ENCODE results near the gene HEATR1. TPM values are rescaled to one million over a fixed set of nuclear protein-coding genes. Genes with fewer than 3 reads are reported as not detected.

Gene HEATR1
- total RNA-seq, 4 donors from 2014 or later, result 11.6 to 17.5 (median 15.8) TPM

DNA sequence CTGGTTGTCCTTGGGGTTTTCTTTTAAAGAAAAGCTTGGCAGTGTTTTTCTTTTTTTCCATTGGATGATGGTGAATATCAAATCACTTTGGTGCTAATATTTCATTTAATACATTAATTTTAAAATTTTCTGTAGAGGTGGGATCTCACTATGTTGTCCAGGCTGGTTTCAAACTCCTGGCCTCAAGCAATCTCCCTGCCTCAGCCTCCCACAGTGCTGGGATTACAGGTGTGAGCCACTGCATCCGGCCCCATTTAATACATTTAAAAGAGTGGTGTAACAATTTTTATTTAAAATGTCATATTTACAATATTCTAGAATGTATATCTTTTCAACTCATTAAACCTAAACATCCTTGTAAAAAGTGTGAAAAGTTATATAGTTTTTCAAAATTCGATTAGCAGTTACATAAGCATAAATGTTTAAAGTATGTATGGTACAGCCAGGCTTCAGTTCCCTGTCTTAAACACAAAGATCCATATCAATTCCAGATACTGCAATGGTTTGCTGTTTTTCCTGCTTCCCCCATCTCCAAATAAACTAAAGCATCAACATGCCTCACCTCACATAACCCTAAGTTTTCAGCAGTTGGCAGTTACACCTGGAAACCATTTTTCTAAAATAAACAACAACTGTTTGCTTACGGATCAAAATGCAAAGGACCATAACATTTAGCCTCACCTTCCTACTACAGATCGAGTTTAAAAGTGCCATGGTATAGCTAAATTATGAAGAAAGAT lies 89.4 kb downstream of the HEATR1 start:
- no peaks in the 10 kb centered on the region for H3K27me3 ChIP-seq
- H3K4me3 ChIP-seq, result no peak overlapping the region
- in situ Hi-C loops (cut with MboI; ENCODE audit: low sequenced_read_pairs in 4 of 4), result no loop called here
- H3K9me3 ChIP-seq, result no peaks in the 10 kb centered on the region
- H3K27ac ChIP-seq, result no peak overlapping the region
- DNase-seq (no peak), ATAC-seq (no peak)
- no peaks in the 10 kb centered on the region for H3K36me3 ChIP-seq
- intact Hi-C loops (cut with DNase I; ENCODE audit: low total_unique reads), result no loop called here
- TF ChIP-seq, protein P1, sequence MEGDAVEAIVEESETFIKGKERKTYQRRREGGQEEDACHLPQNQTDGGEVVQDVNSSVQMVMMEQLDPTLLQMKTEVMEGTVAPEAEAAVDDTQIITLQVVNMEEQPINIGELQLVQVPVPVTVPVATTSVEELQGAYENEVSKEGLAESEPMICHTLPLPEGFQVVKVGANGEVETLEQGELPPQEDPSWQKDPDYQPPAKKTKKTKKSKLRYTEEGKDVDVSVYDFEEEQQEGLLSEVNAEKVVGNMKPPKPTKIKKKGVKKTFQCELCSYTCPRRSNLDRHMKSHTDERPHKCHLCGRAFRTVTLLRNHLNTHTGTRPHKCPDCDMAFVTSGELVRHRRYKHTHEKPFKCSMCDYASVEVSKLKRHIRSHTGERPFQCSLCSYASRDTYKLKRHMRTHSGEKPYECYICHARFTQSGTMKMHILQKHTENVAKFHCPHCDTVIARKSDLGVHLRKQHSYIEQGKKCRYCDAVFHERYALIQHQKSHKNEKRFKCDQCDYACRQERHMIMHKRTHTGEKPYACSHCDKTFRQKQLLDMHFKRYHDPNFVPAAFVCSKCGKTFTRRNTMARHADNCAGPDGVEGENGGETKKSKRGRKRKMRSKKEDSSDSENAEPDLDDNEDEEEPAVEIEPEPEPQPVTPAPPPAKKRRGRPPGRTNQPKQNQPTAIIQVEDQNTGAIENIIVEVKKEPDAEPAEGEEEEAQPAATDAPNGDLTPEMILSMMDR (IDR thresholded peaks at IDR 0.05 in 4 of 5, conservative IDR thresholded peaks at IDR 0.05 in 1 of 5), result no peak
- TF ChIP-seq POLR2A (IDR thresholded peaks at IDR 0.05), result no peak
- no peaks in the 10 kb centered on the region for H3K4me1 ChIP-seq

DNA sequence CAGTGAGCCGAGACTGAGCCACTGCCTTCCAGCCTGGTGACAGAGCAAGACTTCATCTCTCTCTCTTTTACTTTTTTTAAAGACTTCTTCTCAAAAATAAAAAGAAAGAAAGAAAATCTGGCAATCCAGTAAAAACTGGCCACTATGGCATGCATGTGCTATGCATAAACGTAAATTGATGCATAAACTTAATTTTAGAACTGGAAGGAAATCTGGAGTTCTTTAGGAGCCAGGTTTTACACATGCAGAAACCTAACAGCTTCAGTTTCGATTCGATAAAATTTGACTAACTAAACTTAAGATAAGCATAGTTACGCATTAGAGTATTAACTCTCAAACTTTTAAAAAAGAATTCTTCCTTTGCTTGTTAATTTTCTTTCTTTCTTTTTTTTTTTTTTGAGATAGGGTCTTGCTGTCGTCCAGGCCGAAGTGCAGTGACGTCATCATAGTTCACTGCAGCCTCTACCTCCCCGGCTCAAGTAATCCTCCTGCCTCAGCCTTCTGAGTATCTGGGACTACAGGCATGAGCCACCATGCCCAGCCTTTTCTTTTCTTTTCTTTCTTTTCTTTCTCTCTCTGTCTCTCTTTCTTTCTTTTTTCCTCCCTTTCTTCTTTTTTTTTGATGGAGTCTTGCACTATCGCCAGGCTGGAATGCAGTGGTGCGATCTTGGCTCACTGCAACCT lies 92.4 kb downstream of the HEATR1 start:
- in situ Hi-C loops (cut with MboI; ENCODE audit: low sequenced_read_pairs in 4 of 4) (no loop called here), intact Hi-C loops (cut with DNase I; ENCODE audit: low total_unique reads) (no loop called here)
- Histone ChIP-seq H3K36me3 (no peaks in the 10 kb centered on the region), H3K27me3 (no peaks in the 10 kb centered on the region), H3K27ac (no peak overlapping the region), H3K4me3 (no peak overlapping the region), H3K9me3 (no peaks in the 10 kb centered on the region), H3K4me1 (peaks cover 0 to 5% of the 10 kb centered on the region in 2 donors)
- no peak for DNase-seq
- no peak for TF ChIP-seq POLR2A (IDR thresholded peaks at IDR 0.05)
- TF ChIP-seq, protein P1 (IDR thresholded peaks at IDR 0.05 in 4 of 5, conservative IDR thresholded peaks at IDR 0.05 in 1 of 5), result no peak
- no peak for ATAC-seq

DNA sequence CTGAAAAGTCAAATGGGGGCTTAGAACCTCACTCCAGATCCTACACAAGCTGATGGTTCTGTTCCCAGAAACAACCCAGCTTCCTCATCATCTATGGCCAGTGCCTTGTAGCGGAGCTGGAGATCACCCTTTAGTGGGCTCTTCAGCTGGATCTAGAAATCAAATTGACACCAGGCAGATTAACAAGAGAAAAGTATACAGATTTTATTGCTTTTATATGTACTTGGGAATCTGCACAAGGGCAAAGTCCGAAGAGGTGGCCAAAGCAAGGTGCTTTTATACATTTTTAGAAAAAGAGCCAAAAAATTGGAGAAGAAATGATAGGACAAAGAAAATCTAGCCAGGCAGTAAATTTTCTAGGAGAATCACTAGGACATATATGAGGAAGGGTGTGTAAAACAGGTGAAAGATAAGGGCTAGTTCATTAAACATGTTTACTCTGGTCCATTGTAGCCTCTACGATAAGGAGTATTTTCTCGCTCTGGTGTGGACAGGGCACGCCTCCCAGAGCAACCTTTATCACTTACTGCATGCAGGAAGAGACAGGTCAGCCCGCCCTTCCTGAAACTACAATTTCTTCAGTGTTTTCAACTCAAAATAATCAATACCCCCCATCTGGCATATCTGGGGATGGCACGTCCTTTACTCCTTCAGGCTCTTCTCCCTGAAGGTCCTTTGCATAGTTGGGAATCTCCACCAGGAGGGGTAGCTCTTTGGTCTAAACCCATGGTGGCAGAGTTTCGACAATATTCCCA lies 94.5 kb downstream of the HEATR1 start:
- no peak for ATAC-seq
- H3K36me3 ChIP-seq, result no peaks in the 10 kb centered on the region
- DNase-seq, result no peak
- intact Hi-C loops (cut with DNase I; ENCODE audit: low total_unique reads), result no loop called here
- in situ Hi-C loops (cut with MboI; ENCODE audit: low sequenced_read_pairs in 4 of 4), result no loop called here
- TF ChIP-seq POLR2A (IDR thresholded peaks at IDR 0.05), result no peak
- TF ChIP-seq, protein P1 (IDR thresholded peaks at IDR 0.05 in 4 of 5, conservative IDR thresholded peaks at IDR 0.05 in 1 of 5), result no peak
- H3K4me3 ChIP-seq, result no peak overlapping the region
- no peak overlapping the region for H3K27ac ChIP-seq
- no peaks in the 10 kb centered on the region for H3K27me3 ChIP-seq
- no peaks in the 10 kb centered on the region for H3K9me3 ChIP-seq
- peaks cover 0 to 5% of the 10 kb centered on the region in 2 donors for H3K4me1 ChIP-seq

DNA sequence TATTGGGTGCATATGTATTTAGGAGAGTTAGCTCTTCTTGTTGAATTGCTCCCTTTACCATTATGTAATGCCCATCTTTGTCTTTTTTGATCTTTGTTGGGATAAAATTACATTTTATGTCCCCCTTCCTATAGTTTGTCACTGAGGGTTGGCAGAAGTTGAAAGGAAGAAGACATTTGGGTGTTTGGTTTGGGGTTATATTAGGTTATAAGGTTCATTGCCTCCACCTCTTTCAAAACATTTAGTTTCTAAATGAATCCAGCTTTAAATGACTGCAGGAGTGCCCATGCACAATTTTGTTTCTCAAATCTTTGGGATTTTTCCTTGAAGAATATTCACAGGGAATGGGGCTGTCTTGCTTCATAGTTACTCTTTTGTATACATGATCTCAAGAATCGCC lies 95.1 kb downstream of the HEATR1 start:
- Histone ChIP-seq H3K27me3 (no peaks in the 10 kb centered on the region), H3K27ac (no peak overlapping the region), H3K4me1 (peaks cover 0 to 5% of the 10 kb centered on the region in 2 donors), H3K9me3 (no peaks in the 10 kb centered on the region), H3K36me3 (no peaks in the 10 kb centered on the region), H3K4me3 (no peak overlapping the region)
- intact Hi-C loops (cut with DNase I; ENCODE audit: low total_unique reads), result no loop called here
- TF ChIP-seq, protein P1 (IDR thresholded peaks at IDR 0.05 in 4 of 5, conservative IDR thresholded peaks at IDR 0.05 in 1 of 5), result no peak
- no peak for TF ChIP-seq POLR2A (IDR thresholded peaks at IDR 0.05)
- in situ Hi-C loops (cut with MboI; ENCODE audit: low sequenced_read_pairs in 4 of 4), result no loop called here
- no peak for ATAC-seq
- no peak for DNase-seq
